Kidney glomerular epithelial cell (primary cell): ENCODE data around the gene PRUNE2.
A peak's percentile ranks its signal among the peaks of the same experiment; 100 is the strongest.
"Not testable (repeated sequence)": the region's sequence is repeated elsewhere in the genome, so short reads cannot be mapped to it uniquely, and the experiment has no call there.

Experiments
- DNase-seq: peaks from one replicate; lab custom pipeline; 2025; lab: John Stamatoyannopoulos, UW

PRUNE2 gene

DNA sequence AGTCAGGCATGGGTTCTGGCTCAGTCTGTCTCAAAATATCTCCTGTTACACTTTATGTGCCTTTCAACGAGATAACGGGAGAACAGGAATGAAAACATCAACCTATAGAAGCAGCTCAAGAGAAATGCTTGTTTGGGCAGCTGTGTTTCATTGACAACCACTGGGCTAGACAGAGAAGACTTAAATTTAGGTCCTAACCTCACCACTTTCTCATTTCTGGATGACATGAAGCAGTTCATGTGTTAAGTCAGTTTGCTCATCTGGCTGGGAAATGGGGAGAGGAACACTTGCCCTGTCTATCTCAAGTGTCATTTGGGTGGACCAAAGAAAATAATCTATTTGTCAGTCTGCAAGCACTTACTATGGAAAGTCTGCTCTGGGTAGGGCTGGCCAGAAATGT, 208.4 kb downstream of the PRUNE2 start:
- DNase-seq, result no peak

GRCh38 chr9:76697081-76697480, 208.8 kb downstream of the PRUNE2 start:
- no peak for DNase-seq

DNA sequence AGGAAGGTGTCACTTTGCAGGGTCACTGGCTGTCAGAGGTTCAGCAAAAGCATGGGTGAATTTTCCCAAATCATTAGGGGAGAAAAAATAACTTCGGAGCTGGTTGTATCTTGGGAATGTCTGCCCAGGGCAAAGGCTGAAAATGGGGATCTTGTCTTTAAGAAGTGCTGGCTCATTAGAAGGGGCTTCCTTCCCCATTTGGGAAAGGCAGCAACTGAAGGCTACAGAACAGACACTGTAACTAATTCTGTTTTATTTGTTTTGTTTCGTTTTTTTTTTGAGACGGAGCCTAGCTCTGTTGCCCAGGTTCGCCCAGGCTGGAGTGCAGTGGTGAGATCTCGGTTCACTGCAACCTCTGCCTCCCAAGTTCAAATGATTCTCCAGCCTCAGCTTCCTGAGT, 212.0 kb downstream of the PRUNE2 start:
- no peak for DNase-seq

GRCh38 chr9:76692458-76693129, 213.3 kb downstream of the PRUNE2 start:
- no peak for DNase-seq

DNA sequence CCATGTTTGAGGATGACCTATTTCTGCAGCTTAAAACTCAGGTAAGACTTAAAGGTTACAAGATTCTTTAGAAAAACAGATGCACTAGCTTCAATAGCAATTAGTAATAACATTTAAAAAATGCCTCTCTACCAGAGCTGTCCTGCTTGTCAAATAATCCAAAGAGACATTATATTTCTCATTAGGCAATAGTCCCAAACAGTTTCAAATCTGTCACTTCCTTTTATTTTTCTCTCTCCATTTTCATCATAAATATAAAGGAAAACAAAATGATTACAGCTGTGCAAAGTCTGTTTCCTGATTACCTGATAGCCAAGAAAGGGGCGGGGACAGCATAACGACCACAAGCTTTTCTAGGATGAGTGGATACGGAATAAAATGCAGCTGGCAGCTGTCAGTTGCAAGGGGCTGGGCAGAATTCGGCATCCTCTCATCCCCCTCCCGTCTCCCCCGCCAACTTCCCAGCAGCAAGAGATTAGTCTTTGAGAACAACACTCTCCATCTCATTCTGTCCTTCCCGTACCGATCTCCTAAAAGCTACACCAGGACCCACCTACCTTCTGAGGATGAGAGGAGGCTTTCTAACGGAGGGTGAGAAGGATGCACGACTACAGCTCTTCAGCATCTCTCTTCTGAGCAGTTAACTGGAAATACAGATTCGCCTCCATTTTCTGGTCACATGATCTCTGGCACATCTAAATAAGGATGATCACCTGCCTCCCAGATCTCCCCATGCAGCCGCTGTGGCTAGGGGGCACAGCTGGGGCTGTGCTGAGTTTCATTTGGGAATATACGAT, 214.2 kb downstream of the PRUNE2 start:
- DNase-seq, result no peak

- no peak for DNase-seq
These were observed 214.9 kb downstream of the PRUNE2 start for GRCh38 chr9:76690973-76691370.

- DNase-seq, result no peak
These were observed 215.5 kb downstream of the PRUNE2 start for GRCh38 chr9:76690246-76690972.

DNA sequence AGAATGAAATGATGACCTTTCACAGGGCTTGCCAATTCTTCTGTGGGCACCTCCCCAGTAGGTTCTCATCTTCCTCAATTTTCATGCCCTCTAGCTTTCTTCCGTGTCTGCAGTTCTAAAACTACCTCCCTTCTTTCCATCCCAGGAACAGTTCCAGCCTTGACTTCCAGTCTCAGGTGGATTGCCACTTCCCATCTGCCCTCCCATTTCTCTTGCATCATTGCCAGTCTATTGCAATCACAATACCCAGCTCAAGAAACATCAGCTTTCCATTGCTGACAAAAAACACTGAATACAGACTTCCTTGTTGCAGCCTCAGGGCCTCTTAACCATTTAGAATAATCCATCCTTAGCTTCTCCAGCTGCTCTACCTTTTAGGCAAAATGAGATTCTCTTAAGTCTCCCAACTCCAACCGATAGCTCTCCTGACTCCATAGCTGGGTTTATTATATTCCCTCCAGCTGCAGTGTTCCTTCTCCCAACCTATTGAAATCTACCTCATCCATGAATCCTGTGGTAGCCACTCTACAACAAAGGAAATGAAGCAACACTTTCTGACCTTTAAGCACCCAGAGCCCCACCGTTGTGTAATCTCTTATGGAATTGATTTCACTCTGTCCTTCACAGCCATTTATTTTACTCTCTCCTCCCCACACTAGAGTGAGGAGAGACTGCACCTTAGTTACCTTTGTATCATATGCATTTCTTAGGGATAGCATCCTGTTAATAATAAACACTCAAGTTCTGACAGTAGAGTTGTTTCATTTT, 217.3 kb downstream of the PRUNE2 start:
- no peak for DNase-seq

DNA sequence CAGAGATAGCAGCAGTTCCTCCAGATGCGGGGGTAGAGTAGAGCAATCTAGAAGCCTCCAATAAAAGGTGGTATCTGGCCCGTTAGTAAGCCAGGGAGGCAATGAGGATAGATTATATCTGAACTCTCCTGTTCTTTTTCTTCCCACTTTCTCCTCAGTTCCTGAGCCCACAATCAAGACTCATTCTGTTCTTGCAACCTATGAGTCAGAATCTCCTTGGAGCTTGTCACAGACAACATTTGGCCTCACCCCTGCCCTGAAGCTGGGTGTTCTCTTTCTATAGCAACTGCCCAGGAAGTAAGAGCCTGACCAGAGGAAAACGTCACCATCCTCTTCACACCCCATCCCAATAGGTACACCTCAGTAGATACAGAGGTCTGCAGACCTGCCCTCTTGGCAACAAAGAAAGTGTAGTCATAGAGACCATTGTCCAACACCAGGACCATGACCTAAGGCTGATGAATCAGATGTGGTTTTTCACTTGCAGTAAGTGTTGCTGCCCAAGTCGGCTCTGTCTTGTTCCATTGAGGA, 218.0 kb downstream of the PRUNE2 start:
- peak; percentile 84 for DNase-seq

DNA sequence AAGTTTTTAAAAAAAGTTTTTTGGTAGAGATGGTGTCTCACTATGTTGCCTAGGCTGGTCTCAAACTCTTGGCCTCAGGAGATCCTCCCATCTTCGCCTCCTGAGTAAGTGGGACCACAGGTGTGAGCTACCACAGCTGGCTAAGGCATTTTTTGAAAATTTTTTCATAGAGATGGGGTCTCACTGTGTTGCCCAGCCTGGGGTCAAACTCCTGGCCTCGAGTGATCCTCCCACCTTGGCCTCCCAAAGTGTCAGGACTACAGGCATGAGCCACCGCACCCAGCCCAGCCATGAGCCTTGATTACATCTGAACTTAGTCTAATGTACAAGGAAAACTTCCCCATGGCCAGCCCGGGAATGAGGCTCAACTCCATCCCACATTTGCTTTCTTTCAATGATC, 219.2 kb downstream of the PRUNE2 start:
- DNase-seq, result no peak

DNA sequence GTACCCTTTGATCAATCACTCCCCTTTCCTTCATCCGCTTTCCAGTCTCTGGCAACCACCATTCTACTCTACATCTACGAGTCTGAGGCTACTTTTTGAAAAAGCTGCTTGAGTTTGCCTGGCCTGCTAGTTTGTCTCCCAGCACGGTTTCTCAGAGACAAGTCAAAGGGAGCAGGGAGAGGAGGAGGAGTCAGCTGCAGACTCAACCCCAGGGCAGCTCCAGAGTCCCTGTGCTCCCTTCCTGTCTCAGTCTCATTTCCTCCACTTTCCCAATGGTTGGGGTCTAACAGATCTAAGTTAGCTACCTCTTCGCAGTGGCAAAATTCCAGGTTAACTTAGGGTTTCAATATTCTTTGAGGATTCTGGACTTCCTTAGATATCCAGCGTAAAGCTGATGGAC, 221.7 kb downstream of the PRUNE2 start:
- no peak for DNase-seq

- DNase-seq, result no peak
These were observed 224.4 kb downstream of the PRUNE2 start for GRCh38 chr9:76681556-76681955.

DNA sequence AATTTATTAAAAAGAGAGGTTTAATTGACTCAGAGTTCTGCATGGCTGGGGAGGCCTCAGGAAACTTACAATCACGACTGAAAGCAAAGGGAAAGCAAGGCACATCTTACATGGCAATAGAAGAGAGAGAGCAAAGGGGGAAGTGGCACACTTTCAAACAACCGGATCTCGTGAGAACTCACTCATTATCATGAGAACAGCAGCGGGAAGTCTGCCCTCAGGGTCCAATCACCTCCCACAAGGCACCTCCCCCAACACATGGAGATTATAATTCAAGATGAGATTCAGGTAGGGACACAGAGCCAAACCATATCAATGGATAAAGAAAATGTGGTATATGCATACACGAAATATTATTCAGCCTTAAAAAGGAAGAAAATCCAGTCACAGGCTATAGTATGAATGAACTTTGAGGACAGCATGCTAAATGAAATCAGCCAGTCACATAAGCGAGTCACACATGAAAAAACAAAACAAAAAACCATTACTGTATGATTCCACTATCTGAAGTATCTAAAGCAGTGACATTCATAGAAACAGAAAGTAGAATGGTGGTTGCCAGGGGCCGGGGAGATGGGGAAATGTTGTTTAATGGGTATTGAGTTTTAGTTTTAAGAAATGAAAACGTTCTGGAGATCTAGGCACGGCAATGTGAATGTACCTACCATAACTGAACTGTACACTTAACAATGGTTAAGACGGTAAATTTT, 225.0 kb downstream of the PRUNE2 start:
- no peak for DNase-seq

GRCh38 chr9:76677481-76678055, 228.3 kb downstream of the PRUNE2 start:
- peak; percentile 72 for DNase-seq

GRCh38 chr9:76676857-76677256, 229.1 kb downstream of the PRUNE2 start:
- no peak for DNase-seq

DNA sequence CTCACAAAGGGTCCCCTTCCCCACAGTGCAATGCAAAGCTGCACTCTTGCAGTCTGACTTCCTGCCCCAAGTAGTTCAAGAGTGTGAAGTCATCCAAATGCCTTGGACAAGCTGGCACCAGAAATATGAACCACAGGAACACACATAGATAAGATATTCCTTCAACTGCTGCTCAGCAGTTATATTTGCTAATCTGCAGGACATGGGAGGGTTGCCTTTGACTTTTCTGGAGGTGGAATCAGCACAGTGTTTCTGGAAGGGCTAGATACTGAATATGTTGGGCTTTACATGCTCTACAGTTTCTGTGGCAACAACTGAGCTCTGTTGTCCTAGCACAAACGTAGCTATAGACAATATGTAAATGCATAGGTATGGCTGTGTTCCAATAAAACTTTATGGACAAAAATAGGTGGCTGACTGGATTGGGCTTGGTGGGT, 238.4 kb downstream of the PRUNE2 start:
- peak; percentile 73 for DNase-seq

GRCh38 chr9:76665966-76666365, 239.9 kb downstream of the PRUNE2 start:
- not testable (repeated sequence) for DNase-seq

DNA sequence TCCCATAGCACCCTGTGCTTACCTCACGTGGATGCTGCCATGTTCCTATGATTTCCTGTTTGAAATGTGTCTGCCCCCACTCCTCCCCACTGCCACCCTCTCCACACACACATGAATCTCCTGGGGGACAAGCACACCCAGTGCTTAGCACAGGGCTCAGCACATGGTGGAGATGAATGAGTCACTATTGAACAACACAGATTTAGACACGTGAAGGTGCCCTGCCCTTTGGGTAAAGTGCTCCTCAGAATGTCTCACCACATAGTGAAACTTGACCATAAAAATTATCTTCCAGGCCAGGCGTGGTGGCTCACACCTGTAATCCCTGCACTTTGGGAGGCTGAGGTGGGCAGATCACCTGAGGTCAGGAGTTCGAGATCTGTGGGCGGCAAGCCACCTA, 240.5 kb downstream of the PRUNE2 start:
- DNase-seq, result no peak

DNA sequence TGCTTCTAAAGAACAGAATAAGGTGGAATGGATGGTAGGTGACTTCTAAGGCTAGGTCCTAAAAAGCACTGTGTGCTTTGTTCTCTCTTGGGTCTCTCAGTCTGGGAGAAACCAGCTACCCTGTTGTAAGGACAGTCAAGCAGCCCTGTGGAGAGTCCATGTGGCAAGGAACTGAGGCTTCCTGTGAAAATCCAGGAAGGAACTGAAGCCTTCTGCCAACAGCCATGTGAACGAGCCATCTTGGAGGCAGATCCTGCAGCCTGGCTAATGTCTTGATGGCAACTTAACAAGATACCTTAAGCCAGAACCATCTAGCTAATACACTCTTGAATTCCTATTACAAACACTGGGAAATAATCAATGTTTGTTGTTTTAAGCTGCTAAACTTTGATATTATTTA, 241.8 kb downstream of the PRUNE2 start:
- DNase-seq, result no peak

GRCh38 chr9:76662476-76663281, 243.2 kb downstream of the PRUNE2 start:
- DNase-seq, result no peak
